ENCODE results near the gene ABCB1. TPM values are rescaled to one million over a fixed set of nuclear protein-coding genes. Genes with fewer than 3 reads are reported as not detected.
A peak's percentile ranks its signal among the peaks of the same experiment; 100 is the strongest.

The ABCB1 gene
- total and polyA plus RNA-seq, 2 of the 13 experiments (the other 11 are each of a cell fraction or from before 2014, with no cell fraction given) = 42.8 to 52.6 TPM

- TF ChIP-seq ZNF383 (CRISPR knock-in tag; IDR thresholded peaks at IDR 0.05; ENCODE audit: borderline replicate concordance) = no peak
- no peak for TF ChIP-seq ZNF317 (CRISPR knock-in tag; IDR thresholded peaks at IDR 0.05)
- TF ChIP-seq ZNF354B (CRISPR knock-in tag; IDR thresholded peaks at IDR 0.05) = no peak
- TF ChIP-seq KDM2A (CRISPR knock-in tag; IDR thresholded peaks at IDR 0.05; ENCODE audit: borderline replicate concordance, low read depth) = 0 out of 2 replicates have a peak, but pooled peaks have one; percentile 30
- TF ChIP-seq TBL1XR1 (IDR thresholded peaks at IDR 0.05; ENCODE audit: borderline replicate concordance, low read length, partially characterized antibody) = no peak
- TF ChIP-seq ZNF790 (CRISPR knock-in tag; IDR thresholded peaks at IDR 0.05; ENCODE audit: borderline replicate concordance) = no peak
- no peak for TF ChIP-seq NBN (conservative IDR thresholded peaks at IDR 0.05)
- TF ChIP-seq RXRA (CRISPR knock-in tag; IDR thresholded peaks at IDR 0.05) = no peak
- no peak for TF ChIP-seq TBX3 (IDR thresholded peaks at IDR 0.05; ENCODE audit: borderline replicate concordance)
- TF ChIP-seq, protein P1, sequence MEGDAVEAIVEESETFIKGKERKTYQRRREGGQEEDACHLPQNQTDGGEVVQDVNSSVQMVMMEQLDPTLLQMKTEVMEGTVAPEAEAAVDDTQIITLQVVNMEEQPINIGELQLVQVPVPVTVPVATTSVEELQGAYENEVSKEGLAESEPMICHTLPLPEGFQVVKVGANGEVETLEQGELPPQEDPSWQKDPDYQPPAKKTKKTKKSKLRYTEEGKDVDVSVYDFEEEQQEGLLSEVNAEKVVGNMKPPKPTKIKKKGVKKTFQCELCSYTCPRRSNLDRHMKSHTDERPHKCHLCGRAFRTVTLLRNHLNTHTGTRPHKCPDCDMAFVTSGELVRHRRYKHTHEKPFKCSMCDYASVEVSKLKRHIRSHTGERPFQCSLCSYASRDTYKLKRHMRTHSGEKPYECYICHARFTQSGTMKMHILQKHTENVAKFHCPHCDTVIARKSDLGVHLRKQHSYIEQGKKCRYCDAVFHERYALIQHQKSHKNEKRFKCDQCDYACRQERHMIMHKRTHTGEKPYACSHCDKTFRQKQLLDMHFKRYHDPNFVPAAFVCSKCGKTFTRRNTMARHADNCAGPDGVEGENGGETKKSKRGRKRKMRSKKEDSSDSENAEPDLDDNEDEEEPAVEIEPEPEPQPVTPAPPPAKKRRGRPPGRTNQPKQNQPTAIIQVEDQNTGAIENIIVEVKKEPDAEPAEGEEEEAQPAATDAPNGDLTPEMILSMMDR (CRISPR knock-in tag; IDR thresholded peaks at IDR 0.05) = peak; percentile 79
- TF ChIP-seq, protein P2, sequence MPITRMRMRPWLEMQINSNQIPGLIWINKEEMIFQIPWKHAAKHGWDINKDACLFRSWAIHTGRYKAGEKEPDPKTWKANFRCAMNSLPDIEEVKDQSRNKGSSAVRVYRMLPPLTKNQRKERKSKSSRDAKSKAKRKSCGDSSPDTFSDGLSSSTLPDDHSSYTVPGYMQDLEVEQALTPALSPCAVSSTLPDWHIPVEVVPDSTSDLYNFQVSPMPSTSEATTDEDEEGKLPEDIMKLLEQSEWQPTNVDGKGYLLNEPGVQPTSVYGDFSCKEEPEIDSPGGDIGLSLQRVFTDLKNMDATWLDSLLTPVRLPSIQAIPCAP (CRISPR knock-in tag; IDR thresholded peaks at IDR 0.05; ENCODE audit: low read depth) = no peak
- no peak for TF ChIP-seq ZNF142 (CRISPR knock-in tag; IDR thresholded peaks at IDR 0.05)
- TF ChIP-seq MEF2D (CRISPR knock-in tag; IDR thresholded peaks at IDR 0.05) = no peak
- peak; percentile 47; the same call in 1 of the 2 replicates for TF ChIP-seq HNF4G (IDR thresholded peaks at IDR 0.05; ENCODE audit: borderline replicate concordance, low read depth, low read length)
- TF ChIP-seq HNF4G (CRISPR knock-in tag; IDR thresholded peaks at IDR 0.05; ENCODE audit: borderline replicate concordance, low read depth) = no peak; the same call in 1 of the 2 replicates
- TF ChIP-seq RAD21 (CRISPR knock-in tag; IDR thresholded peaks at IDR 0.05) = no peak
- no peak for TF ChIP-seq TCF7 (IDR thresholded peaks at IDR 0.05; ENCODE audit: low read depth)
- no peak for TF ChIP-seq AGO2 (optimal IDR thresholded peaks at IDR 0.05; ENCODE audit: low read depth, low read length)
- TF ChIP-seq NFRKB (IDR thresholded peaks at IDR 0.05) = no peak
- TF ChIP-seq ZNF468 (CRISPR knock-in tag; IDR thresholded peaks at IDR 0.05) = no peak
- no peak for TF ChIP-seq ZNF768 (CRISPR knock-in tag; IDR thresholded peaks at IDR 0.05)
- no peak for TF ChIP-seq KAT8 (CRISPR knock-in tag; IDR thresholded peaks at IDR 0.05)
- no peak for TF ChIP-seq ZKSCAN8 (CRISPR knock-in tag; IDR thresholded peaks at IDR 0.05; ENCODE audit: borderline replicate concordance)
- no peak for TF ChIP-seq ZC3H13 (CRISPR knock-in tag; IDR thresholded peaks at IDR 0.05)
These were observed 36.3 kb downstream of the ABCB1 start (continued) for GRCh38 chr7:87564296-87564963.
